ENCODE data around the gene FHOD1. TPM values are rescaled to one million over a fixed set of nuclear protein-coding genes. Genes with fewer than 3 reads are reported as not detected.

The FHOD1 gene
- total RNA-seq, 1 donor from 2014 or later, result 5.9 TPM

- no peak for ATAC-seq
- DNase-seq (ENCODE audit: low spot score), result no peak
Measured at GRCh38 chr16:67277999-67278772, 30.9 kb upstream of the FHOD1 start.

- DNase-seq (ENCODE audit: low spot score), result no peak
Measured at GRCh38 chr16:67277294-67277998, 30.2 kb upstream of the FHOD1 start.

GRCh38 chr16:67275321-67275720 is 28.0 kb upstream of the FHOD1 start:
- DNase-seq (ENCODE audit: low spot score) (no peak), ATAC-seq (no peak)

More at GRCh38 chr16:67277294-67277998, 30.2 kb upstream of the FHOD1 start:
- ATAC-seq, result no peak

- ATAC-seq (no peak), DNase-seq (ENCODE audit: low spot score) (no peak)
Measured at GRCh38 chr16:67271446-67271845, 24.2 kb upstream of the FHOD1 start.

- ATAC-seq (no peak), DNase-seq (ENCODE audit: low spot score) (no peak)
Measured at GRCh38 chr16:67270931-67271338, 23.7 kb upstream of the FHOD1 start.

- no peak for DNase-seq (ENCODE audit: low spot score)
- ATAC-seq, result no peak
Measured at GRCh38 chr16:67269766-67270165, 22.5 kb upstream of the FHOD1 start.

GRCh38 chr16:67268136-67268579 is 20.9 kb upstream of the FHOD1 start:
- ATAC-seq (peak; percentile 35), DNase-seq (ENCODE audit: low spot score) (no peak)

GRCh38 chr16:67265834-67266233 is 18.6 kb upstream of the FHOD1 start:
- ATAC-seq (no peak), DNase-seq (ENCODE audit: low spot score) (no peak)

GRCh38 chr16:67264866-67265265 is 17.6 kb upstream of the FHOD1 start:
- no peak for ATAC-seq
- DNase-seq (ENCODE audit: low spot score), result no peak

- no peak for DNase-seq (ENCODE audit: low spot score)
- ATAC-seq, result no peak
Measured at GRCh38 chr16:67264277-67264676, 17.0 kb upstream of the FHOD1 start.

GRCh38 chr16:67263201-67263600 is 15.9 kb upstream of the FHOD1 start:
- DNase-seq (ENCODE audit: low spot score) (no peak), ATAC-seq (no peak)

- ATAC-seq, result peak; percentile 93
- DNase-seq (ENCODE audit: low spot score), result no peak
Measured at GRCh38 chr16:67260426-67261063, 13.3 kb upstream of the FHOD1 start.

- no peak for DNase-seq (ENCODE audit: low spot score)
- ATAC-seq, result no peak
Measured at GRCh38 chr16:67259705-67260104, 12.4 kb upstream of the FHOD1 start.

GRCh38 chr16:67258161-67258835 is 11.0 kb upstream of the FHOD1 start:
- DNase-seq (ENCODE audit: low spot score), result no peak
- ATAC-seq, result no peak

- ATAC-seq, result no peak
- DNase-seq (ENCODE audit: low spot score), result no peak
Measured at GRCh38 chr16:67257486-67258160, 10.3 kb upstream of the FHOD1 start.

GRCh38 chr16:67256701-67257230 is 9.5 kb upstream of the FHOD1 start:
- DNase-seq (ENCODE audit: low spot score) (no peak), ATAC-seq (no peak)

- ATAC-seq (no peak), DNase-seq (ENCODE audit: low spot score) (no peak)
Measured at GRCh38 chr16:67255553-67256221, 8.4 kb upstream of the FHOD1 start.

GRCh38 chr16:67254801-67255552 is 7.7 kb upstream of the FHOD1 start:
- DNase-seq (ENCODE audit: low spot score) (no peak), ATAC-seq (no peak)
